Posterior cingulate gyrus (tissue), 11 donors: Measurements from ENCODE around the gene MED7.
A peak's percentile ranks its signal among the peaks of the same experiment; 100 is the strongest.

Experiments used
- DNase-seq, 10 donors: peaks; one replicate each; pipeline versions ENCODE4 v3.0.0 to v3.0.0-alpha.2; 2020 to 2021; ENCODE audit warnings: mixed read lengths in 3 of 10
- intact Hi-C: fragments of 100-400 bp; cut with DNase I; formaldehyde crosslinking; loops from one replicate; pipeline ENCODE4 v1.15.1; 2023

Gene MED7

GRCh38 chr5:157109744-157110143 lies 32.9 kb downstream of the MED7 start:
- DNase-seq = no peak
- intact Hi-C loops = no loop called here

- intact Hi-C loops = no loop called here
- peak in 6 of 10 donors; percentile 22 to 87 (median 35) for DNase-seq
Measured at GRCh38 chr5:157108976-157109375, 33.7 kb downstream of the MED7 start, which contains the start of gene HAVCR2. TSS of gene HAVCR2 (minus strand) at chr5:157109044. CDS start at chr5:157108983, 61 bp downstream.

GRCh38 chr5:157107508-157107907 lies 35.2 kb downstream of the MED7 start:
- intact Hi-C loops = no loop called here
- DNase-seq = no peak

- DNase-seq = peak in 1 of 10 donors; percentile 12
- intact Hi-C loops = no loop called here
Measured at GRCh38 chr5:157106630-157107461, 35.8 kb downstream of the MED7 start.

GRCh38 chr5:157100140-157100679 lies 42.5 kb downstream of the MED7 start:
- intact Hi-C loops = no loop called here

GRCh38 chr5:157088342-157088990 lies 54.2 kb downstream of the MED7 start:
- intact Hi-C loops = no loop called here
- DNase-seq = no peak

More at GRCh38 chr5:157100140-157100679, 42.5 kb downstream of the MED7 start:
- DNase-seq = no peak
